Mononuclear cell (primary cell): ENCODE results near the gene ARHGDIA. TPM values are rescaled to one million over a fixed set of nuclear protein-coding genes. Genes with fewer than 3 reads are reported as not detected.

Experiments used
- H3K27me3 ChIP-seq: 2 replicates; pipeline ENCODE4 v1.6.0; 2011; ENCODE audit warnings: low read length, control low read depth; ENCODE audit not compliant: insufficient read depth
- H3K4me1 ChIP-seq: 2 replicates; pipeline ENCODE4 v1.5.1; 2011; ENCODE audit warnings: mild to moderate bottlenecking, low read length, control low read depth; ENCODE audit not compliant: insufficient read depth
- H3K4me3 ChIP-seq: 2 replicates; pipeline ENCODE4 v1.5.1; 2011; ENCODE audit warnings: mild to moderate bottlenecking, low read length, moderate library complexity
- H3K9me3 ChIP-seq: 2 replicates; pipeline ENCODE4 v1.5.1; 2011; ENCODE audit warnings: low read depth, mild to moderate bottlenecking, control low read depth, low read length
- total RNA-seq: library from RNA; depleted of rRNA; stranded (reverse); fragments of >200 nt; gene quantifications from one replicate; pipeline ENCODE4 v1.2.3, GENCODE V29; 2012

Gene ARHGDIA
- total RNA-seq, 1 donor = 189 TPM

DNA sequence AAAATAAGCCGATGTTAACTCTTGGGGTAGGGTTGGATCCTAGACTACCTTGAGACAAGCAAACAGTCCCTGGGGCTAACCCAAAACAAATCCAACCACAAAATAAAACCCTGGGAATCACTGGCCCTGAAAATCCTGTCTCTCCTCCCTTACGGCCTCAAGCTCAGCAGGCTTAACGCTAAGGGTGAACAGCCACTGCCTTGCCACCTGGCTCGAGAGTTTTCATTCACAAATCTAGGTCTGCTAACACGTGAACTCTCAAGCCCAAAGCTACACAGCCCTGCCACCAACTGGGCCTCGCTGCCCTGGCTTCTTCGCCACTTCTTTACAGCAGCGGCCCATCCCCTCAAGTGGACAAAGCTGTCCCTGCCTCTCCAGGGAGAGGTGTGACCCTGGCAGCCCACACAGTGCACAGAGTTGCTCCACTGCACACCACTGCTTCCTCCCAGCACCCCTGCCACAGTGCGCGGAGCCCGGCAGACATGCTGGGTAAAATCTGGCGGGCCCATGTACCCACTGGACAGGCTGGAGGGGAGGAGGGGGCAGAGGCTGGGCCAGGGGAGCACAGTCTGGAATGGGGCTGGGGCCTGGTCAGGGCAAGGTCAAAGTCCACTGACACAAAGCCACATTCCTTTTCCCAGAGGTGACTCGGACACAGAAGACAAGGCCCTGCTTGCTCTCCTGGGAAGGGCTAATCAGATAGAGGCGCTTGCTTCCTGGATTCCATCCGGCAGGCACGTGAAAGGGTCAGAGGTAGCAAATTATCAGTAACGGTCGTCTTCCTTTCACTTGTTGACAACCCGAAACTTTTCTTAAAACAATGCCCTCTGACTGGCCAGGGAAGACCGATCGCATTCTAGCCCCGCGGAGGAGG, 39.1 kb upstream of the ARHGDIA start:
- Histone ChIP-seq H3K9me3 (no peaks in the 10 kb centered on the region), H3K4me3 (peak overlapping the region; percentile 50), H3K27me3 (no peaks in the 10 kb centered on the region), H3K4me1 (peaks cover 17% of the 10 kb centered on the region)

DNA sequence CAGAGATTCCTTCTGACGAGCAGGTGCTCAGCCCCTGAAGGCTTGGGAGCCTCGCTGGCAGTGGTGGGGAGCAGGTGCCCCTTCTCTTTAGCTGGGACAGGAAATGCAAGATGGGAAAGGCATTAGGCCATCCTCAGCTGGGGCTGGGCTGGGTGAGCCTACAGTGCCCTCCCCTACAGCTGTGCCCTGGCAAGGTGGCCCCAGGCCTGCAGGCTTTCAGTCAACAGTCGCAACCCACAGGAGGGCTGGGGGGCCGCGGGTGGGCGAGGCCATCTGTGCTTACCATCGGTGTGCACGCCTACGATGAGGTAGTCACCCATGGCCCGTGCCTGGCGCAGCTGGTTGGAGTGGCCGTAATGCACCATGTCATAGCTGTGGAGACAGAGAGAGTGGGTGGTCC, 38.1 kb upstream of the ARHGDIA start:
- peaks cover 17% of the 10 kb centered on the region for H3K4me1 ChIP-seq
- no peak overlapping the region for H3K4me3 ChIP-seq
- H3K27me3 ChIP-seq = no peaks in the 10 kb centered on the region
- H3K9me3 ChIP-seq = no peaks in the 10 kb centered on the region

GRCh38 chr17:81908793-81909192, 37.7 kb upstream of the ARHGDIA start:
- peaks cover 17% of the 10 kb centered on the region for H3K4me1 ChIP-seq
- H3K27me3 ChIP-seq = no peaks in the 10 kb centered on the region
- H3K4me3 ChIP-seq = no peak overlapping the region
- no peaks in the 10 kb centered on the region for H3K9me3 ChIP-seq

GRCh38 chr17:81907219-81908145, 36.3 kb upstream of the ARHGDIA start:
- no peaks in the 10 kb centered on the region for H3K9me3 ChIP-seq
- peaks cover 17% of the 10 kb centered on the region for H3K4me1 ChIP-seq
- H3K4me3 ChIP-seq = no peak overlapping the region
- H3K27me3 ChIP-seq = no peaks in the 10 kb centered on the region

DNA sequence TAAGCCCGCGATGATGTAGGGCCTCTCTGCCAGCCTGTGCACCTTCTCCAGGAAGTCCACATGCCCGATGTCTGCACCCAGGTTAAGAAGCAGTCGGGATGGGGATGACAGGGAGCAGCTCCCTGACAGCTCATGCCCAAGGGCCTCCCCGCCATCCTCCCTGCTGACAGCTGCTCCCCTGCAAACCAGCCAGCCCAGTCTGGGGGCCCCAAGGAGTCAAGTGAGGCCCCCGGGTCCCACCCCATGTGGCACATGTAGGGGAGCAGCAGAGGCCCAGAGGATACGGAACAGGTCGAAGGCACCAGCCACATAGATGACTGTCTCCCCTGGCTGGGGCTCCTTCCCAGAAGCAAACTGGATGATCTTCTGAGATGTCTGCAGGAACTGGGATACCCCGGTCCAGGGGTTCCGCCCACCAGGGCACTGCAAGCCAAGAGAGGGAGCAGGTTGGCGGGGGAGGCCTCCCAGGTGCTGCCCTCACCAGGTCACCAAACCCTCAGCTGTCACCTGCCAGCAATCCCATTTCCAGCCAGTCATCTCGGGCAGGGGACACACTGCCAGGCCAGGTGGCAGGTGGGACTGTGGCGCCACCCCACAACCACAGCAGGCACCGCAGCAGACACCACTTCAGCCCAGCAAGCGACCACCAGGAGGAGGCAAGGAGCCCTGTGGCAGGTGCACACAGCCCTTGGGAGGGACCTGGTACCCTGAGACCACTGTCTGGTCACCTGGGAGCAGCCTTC, 35.5 kb upstream of the ARHGDIA start:
- H3K4me3 ChIP-seq = no peak overlapping the region
- H3K27me3 ChIP-seq = peaks cover 2% of the 10 kb centered on the region
- peaks cover 15% of the 10 kb centered on the region for H3K4me1 ChIP-seq
- H3K9me3 ChIP-seq = no peaks in the 10 kb centered on the region

DNA sequence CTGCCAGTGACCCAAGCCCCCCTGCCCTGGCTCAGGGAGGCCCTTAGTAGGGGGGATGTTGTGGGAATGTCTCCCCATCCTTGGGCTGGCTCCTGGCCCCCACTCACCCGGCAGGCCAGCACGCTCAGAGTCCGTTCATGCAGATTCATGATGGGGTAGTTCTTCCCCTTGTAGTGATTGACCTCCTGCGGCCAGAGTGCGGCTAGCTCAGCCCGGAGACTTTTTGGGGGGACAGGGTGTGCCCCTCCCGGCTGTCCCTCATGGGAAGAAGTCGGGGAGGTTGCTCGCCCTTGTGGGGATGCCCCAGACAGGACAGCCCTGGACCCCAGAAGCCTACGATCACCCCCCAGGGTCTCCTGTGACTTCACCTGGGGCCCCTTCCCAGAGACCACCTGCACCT, 34.9 kb upstream of the ARHGDIA start:
- H3K4me1 ChIP-seq = peaks cover 13% of the 10 kb centered on the region
- peaks cover 7% of the 10 kb centered on the region for H3K27me3 ChIP-seq
- no peak overlapping the region for H3K4me3 ChIP-seq
- H3K9me3 ChIP-seq = no peaks in the 10 kb centered on the region

GRCh38 chr17:81905424-81905875, 34.3 kb upstream of the ARHGDIA start:
- H3K27me3 ChIP-seq = peaks cover 7% of the 10 kb centered on the region
- H3K4me1 ChIP-seq = peaks cover 9% of the 10 kb centered on the region
- no peak overlapping the region for H3K4me3 ChIP-seq
- H3K9me3 ChIP-seq = no peaks in the 10 kb centered on the region

- Histone ChIP-seq H3K9me3 (no peaks in the 10 kb centered on the region), H3K27me3 (peaks cover 7% of the 10 kb centered on the region), H3K4me1 (peaks cover 2% of the 10 kb centered on the region), H3K4me3 (no peak overlapping the region)
Measured at GRCh38 chr17:81904600-81905423, 33.7 kb upstream of the ARHGDIA start.

- H3K4me1 ChIP-seq = no peaks in the 10 kb centered on the region
- H3K9me3 ChIP-seq = no peaks in the 10 kb centered on the region
- no peak overlapping the region for H3K4me3 ChIP-seq
- H3K27me3 ChIP-seq = peaks cover 7% of the 10 kb centered on the region
Measured at GRCh38 chr17:81903896-81904599, 32.9 kb upstream of the ARHGDIA start.

GRCh38 chr17:81903415-81903831, 32.3 kb upstream of the ARHGDIA start:
- Histone ChIP-seq H3K4me3 (no peak overlapping the region), H3K9me3 (no peaks in the 10 kb centered on the region), H3K4me1 (no peaks in the 10 kb centered on the region), H3K27me3 (peaks cover 7% of the 10 kb centered on the region)

DNA sequence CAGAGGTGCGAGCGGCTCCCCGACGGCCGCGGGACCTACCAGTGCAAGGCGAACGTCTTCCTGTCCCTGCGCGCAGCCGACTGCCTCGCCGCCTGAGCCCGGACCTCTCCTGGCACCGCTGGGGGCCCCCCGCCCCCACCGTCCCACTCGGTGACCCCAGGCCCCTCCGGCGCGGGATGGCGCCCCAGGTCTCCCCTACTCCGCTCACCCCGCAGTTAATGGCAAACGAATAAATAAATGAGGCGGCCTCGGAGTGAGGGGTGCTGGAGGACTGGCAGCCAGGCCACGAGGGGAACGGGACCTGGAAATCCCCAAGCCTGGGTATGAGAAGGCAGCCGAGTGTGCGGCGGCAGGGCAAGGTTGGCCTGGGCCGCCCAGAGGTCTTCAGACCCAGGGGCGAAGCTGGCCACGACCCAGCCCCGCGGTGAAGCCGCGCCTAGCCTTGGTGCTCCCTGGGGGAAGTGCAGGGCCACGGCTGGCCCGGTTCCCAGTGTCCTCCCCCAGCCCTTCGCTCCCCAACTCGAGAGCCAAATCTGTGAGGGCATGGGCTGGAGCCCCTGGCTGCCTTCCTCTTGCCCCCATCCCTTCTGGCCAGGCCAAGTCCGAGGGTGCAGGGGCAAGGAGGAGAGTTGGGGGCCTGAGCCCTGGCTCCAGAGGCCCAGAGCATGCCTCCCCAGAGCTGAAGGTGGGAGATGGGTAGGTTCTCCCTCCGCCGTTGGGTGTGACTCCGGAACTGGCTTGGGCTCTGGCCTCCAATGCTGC, 31.7 kb upstream of the ARHGDIA start:
- no peak overlapping the region for H3K4me3 ChIP-seq
- no peaks in the 10 kb centered on the region for H3K4me1 ChIP-seq
- H3K9me3 ChIP-seq = no peaks in the 10 kb centered on the region
- H3K27me3 ChIP-seq = peaks cover 7% of the 10 kb centered on the region

DNA sequence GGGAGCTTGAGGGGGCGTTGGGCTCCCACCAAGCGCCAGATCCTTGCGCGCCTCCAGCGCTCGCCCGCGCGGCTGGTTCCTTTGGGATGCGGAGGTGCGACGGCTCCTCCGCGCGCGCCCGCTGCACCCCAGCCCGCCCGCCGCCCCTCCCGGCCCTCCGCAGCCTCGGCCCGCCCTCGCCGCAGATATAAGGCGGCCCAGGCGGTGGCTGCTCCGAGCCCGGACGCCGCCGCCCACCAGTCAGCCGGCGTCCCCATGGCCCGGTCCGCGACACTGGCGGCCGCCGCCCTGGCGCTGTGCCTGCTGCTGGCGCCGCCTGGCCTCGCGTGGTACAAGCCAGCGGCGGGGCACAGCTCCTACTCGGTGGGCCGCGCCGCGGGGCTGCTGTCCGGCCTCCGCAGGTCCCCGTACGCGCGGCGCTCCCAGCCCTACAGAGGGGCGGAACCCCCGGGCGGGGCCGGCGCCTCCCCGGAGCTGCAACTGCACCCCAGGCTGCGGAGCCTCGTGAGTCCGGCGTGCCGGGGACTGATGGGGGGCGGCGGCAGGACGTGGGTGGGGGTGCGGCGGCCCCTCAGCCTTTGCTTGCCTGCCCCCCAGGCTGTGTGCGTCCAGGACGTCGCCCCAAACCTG, 31.0 kb upstream of the ARHGDIA start, which contains the start of gene NPB:
Gene NPB (plus strand): TSS at position 216 of the 630 bp plus-strand sequence. CDS start 40 bp downstream, at position 256.
- H3K4me3 ChIP-seq = no peak within 1 kb of the TSS
- H3K9me3 ChIP-seq = no peaks in the 10 kb centered on the region
- H3K4me1 ChIP-seq = no peaks in the 10 kb centered on the region
- peaks cover 7% of the 10 kb centered on the region for H3K27me3 ChIP-seq
